Testis (tissue), 2 donors: Measurements from ENCODE around the gene CRIP2.

Experiments used
- POLR2A ChIP-seq: fragments of 450-650 bp; IDR thresholded peaks from one replicate; pipeline ENCODE4 v1.6.1; 2017; ENCODE audit warnings: antibody characterized with exemption, mild to moderate bottlenecking, moderate library complexity
- TF ChIP-seq, protein P1 (sequence below), 3 experiments: fragments of 450-650 bp in 2 of 3; fragments of 200-600 bp in 1 of 3; sonication (generic) in 1 of 3; IDR thresholded peaks; one replicate each; pipeline ENCODE4 v1.5.1; 2016 to 2019; ENCODE audit warnings: antibody characterized with exemption in 3 of 3, mild to moderate bottlenecking in 2 of 3, moderate library complexity in 1 of 3

- TF ChIP-seq, protein P1, sequence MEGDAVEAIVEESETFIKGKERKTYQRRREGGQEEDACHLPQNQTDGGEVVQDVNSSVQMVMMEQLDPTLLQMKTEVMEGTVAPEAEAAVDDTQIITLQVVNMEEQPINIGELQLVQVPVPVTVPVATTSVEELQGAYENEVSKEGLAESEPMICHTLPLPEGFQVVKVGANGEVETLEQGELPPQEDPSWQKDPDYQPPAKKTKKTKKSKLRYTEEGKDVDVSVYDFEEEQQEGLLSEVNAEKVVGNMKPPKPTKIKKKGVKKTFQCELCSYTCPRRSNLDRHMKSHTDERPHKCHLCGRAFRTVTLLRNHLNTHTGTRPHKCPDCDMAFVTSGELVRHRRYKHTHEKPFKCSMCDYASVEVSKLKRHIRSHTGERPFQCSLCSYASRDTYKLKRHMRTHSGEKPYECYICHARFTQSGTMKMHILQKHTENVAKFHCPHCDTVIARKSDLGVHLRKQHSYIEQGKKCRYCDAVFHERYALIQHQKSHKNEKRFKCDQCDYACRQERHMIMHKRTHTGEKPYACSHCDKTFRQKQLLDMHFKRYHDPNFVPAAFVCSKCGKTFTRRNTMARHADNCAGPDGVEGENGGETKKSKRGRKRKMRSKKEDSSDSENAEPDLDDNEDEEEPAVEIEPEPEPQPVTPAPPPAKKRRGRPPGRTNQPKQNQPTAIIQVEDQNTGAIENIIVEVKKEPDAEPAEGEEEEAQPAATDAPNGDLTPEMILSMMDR (IDR thresholded peaks at IDR 0.05), result no peak
- TF ChIP-seq POLR2A, result no peak
Measured at GRCh38 chr14:105492031-105492970, 17.7 kb downstream of the CRIP2 start.
